HEK293 (cell line): ENCODE data around the gene ZBTB20.

ENCODE experiments used
- ZNF114 ChIP-seq: fragments of 450-650 bp; formaldehyde crosslinking; IDR thresholded peaks from 2 replicates; pipeline ENCODE4 v1.5.0; 2017; ENCODE audit warnings: missing biosample characterization, missing genetic modification characterization
- ZNF624 ChIP-seq: fragments of 450-650 bp; formaldehyde crosslinking; IDR thresholded peaks from 2 replicates; pipeline ENCODE4 v1.5.1; 2017; ENCODE audit warnings: missing biosample characterization, missing genetic modification characterization
- ZNF768 ChIP-seq: fragments of 450-650 bp; formaldehyde crosslinking; IDR thresholded peaks from 2 replicates; pipeline ENCODE4 v1.5.1; 2018; ENCODE audit warnings: missing biosample characterization, mild to moderate bottlenecking, missing genetic modification characterization
- ZSCAN5A ChIP-seq: fragments of 450-650 bp; formaldehyde crosslinking; IDR thresholded peaks from 2 replicates; pipeline ENCODE4 v1.5.1; 2016; ENCODE audit warnings: missing biosample characterization, missing genetic modification characterization

GRCh38 chr3:114405202-114405990 lies 741.7 kb downstream of the ZBTB20 start:
- no peak for TF ChIP-seq ZNF768
- TF ChIP-seq ZNF114 (tag by site-specific recombination): no peak
- TF ChIP-seq ZSCAN5A (tag by site-specific recombination): no peak
- no peak for TF ChIP-seq ZNF624 (tag by site-specific recombination)
